Measurements from ENCODE around the gene XYLT1.
"Not testable (repeated sequence)": the region's sequence is repeated elsewhere in the genome, so short reads cannot be mapped to it uniquely, and the experiment has no call there.

The XYLT1 gene

DNA sequence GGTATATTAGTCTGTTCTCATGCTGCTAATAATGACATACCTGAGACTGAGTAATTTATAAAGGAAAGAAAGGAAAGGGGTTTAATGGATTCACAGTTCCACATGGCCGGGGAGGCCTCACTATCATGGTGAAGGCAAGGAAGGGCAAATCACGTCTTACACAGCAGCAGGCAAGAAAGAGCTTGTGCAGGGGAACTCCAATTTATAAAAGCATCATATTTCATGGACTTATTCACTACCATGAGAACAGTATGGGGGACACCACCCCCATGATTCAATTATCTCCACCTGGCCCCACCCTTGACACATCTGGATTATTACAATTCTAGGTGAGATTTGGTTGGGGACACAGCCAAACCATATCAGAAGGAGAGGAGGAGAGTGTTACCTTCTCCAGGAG lies 17.7 kb upstream of the XYLT1 start:
- no peak for DNase-seq

DNA sequence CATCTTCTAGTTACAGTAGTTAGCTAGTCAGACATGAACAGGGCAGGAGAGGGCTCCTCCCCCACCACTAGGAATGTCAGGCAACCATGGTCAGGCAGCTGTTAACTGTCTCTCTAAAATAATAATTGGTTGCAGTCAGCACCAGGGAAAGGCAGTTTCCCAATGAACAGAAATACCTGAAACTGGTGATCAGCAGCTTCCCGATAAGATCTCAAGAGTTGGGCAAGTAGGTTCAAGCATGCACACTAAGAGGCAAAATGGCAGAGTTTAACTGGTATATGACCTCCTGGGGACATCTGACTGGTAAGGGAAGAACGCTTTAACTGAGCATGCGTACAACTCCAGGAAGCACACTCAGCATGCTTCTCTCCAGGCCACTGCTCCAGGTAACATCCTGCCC lies 12.6 kb upstream of the XYLT1 start:
- DNase-seq = no peak

DNA sequence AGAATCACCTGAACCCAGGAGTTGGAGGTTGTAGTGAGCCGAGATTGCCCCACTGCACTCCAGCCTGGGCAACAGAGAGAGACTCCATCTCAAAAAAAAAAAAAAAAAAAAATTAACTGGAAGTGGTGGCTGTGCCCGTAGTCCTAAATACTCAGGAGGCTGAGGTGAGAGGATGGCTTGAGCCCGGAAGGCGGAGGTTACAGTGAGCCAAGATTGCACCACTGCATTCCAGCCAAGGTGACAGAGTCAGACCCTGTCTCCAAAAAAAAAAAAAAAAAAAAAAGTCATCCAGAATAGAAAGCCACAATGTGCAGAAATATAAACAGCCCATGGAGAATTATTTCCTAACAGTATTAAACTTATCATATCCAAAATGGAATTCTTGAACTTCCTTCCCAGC lies 11.6 kb upstream of the XYLT1 start:
- DNase-seq = not testable (repeated sequence)

DNA sequence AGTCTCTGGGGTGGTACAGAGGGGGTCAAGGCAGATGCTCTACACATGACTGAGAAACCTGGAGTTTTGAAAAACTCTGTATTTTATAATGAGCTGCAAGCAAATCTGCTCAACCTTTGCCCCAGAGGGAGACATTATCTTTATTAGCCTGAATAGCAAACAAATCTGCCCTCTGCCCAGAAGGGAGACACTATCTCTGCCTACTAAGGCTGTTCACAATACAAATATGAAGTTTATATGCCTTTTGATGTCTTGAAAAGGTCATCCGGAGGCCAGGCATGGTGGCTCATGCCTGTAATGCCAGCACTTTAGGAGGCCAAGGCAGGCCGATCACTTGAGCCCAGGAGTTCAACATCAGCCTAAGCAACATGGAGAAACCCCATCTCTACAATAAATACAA lies 11.0 kb upstream of the XYLT1 start:
- DNase-seq = no peak

DNA sequence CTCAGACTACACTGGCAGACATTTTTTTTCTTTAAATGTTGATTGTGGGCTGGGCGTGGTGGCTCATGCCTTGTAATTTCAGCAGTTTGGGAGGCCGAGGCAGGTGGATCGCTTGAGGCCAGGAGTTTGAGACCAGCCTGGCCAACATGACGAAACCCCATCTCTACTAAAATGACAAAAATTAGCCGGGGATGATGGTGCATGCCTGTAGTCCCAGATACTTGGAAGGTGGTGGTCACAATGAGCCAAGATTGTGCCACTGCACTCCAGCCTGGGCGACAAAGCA lies 6.4 kb upstream of the XYLT1 start:
- not testable (repeated sequence) for DNase-seq

DNA sequence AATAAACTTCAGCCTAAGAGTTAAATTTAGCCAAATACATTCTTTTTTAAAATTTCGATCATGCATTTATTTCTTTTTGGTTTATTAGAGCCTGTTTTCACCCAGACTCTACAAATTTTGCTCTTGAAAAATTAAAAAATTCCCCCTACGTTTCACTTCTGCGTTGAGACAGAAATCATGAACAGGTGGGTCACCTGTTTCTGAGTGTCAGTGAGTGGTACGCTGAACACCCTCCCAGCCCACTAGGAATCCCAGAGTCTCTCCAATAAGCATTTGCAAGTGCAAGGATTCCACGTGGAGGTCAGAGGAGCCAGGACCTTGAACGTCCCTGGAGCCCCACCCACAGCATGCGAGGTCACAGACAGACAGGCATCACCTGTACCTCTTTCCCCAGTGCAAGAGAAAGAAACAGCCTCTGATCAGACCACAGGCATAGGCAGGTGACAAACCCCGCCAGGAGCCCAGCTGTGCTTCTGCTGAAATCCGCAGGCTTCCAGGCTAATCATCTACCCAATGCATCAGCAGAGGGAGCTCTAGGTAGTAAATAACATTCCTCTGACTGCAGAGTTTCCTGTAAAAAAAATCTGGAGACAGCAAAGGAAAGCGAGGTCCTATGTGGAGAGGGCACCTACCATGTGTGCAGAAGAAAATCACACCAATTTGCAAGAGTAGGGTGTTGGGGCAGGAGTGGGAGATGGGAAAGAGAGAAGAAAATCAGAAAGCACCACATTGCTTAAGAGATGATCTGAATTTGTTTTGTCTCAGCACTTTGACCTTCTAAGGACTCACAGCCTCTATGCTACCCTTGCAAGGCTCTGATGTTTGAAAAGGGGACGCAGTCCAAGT lies 5.9 kb upstream of the XYLT1 start:
- DNase-seq = no peak

DNA sequence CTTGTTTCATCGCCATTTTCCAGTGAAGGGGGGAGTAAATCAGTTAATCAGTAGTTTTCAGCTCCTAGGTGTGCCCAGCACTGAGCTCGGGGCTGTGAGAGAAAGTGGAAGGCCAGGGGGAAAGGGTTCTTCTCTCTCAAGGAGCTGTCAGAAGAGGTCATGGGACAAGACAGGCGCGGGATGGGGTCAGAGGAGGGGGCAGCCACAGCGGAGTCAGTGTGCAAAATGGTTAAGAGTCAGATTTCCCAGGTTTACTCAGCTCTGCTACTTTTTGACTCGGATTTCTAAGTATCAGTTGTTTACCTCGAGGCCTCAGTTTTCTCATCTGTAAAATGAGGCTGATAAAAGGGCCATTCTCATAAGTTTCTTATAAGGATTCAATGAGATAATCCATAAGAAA lies 4.3 kb upstream of the XYLT1 start:
- no peak for DNase-seq

DNA sequence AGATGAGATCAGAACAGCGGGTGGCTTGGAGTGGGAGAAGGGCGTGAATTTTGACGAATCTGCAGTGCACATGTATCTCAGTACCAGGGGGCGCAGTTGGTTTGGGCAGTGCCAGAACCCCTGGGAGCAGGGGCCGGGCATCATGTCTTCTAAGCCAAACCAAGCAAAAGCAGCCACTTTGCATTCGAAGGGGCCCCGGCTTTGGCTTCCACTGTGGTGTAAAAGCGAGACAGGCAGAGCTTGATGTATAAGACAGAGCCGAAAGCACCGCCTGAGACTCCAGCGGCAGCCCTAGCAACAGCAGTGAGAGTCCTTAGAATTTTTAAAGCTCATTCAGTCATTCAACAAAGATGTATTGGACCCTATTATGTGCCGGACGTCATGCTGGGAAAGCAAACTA lies 3.8 kb upstream of the XYLT1 start:
- no peak for DNase-seq

DNA sequence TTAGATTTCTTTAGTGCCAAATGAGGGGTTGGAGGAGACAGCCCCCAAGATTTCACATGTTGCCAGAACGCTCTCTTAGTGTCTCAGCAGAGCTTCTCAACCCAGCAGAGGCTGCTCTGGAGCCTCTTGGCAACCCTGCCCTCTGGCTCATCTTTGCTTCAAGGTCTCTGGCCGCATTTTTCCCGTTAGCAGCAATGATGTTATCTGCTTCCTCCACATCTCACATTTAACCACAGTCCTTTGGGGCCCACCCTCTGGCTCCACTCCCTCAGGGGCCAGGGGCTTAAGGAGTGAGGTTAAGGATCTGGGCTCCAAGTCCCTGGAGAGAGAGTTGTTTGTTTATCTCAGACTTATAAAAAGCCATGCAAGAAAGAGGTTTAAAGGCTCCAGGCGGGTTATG lies 3.3 kb upstream of the XYLT1 start:
- DNase-seq = no peak

DNA sequence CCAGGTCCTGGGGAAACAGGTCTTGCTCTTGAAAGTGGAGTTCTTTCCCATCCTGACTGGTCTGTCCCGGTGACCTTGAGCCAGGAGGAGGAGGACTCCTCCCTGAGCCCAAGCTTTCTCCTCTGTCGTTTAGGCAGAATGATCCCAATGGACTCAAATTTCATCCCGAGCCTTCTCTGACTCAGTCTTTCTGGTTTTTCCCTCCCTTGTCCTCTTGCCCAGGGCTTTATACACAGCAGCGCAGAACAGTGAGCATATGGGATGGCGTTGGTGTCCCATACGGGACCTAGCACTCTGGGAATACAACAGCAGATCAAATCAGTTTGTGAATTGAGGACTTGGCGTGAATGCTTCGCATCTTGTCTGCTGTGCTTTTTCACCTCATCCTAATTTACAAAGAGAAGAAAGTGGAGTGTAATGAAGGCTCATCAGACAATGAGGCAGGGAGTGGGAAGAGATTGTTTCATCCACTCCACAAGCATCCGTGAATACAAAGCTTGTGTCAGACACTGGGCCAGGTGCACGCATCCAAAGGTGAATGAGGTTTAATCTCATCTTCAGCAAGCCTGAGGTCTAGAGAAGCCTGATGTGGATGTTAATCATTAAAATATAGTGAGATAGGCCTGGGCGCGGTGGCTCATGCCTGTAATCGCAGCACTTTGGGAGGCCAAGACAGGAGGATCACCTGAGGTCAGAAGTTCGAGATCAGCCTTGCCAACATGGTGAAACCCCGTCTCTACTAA lies 1.1 kb upstream of the XYLT1 start:
- no peak for DNase-seq

DNA sequence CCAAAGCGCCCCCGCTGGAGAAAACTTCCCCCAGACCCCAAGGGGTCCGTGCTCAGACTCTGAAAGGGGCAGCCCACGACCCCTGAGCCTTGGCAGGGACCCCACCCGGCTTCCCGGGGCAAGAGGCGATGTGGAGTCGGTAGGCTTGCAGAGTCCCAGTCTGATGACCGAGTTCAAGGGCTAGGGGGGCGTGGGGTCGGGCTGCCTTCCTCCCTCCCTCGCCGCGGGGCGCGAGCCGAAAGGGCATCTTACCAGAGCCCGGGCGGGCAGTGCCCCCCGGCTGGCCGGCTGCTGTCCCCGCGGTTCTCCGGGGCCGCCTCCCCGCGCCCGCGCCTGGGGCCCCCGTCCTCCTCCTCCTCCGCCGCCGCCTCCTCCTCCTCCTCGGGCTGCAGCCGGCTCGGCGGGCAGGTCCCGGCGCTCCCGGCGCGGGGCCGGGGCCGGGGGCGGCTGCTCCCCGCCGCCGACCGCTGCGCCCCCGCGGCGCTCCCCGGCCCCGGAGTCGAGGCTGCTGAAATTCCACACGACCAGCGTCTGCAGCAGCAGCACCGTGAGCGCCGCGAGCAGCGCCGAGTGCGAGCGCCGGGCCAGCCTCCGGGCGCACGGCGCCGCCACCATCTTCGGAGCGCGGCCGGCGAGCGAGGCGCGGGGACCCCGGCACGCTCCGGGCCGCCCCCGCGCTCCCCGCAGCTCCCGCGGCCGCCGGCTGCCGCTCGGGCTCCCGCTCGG lies 415 bp downstream of the XYLT1 start:
- peak; percentile 39 for DNase-seq

DNA sequence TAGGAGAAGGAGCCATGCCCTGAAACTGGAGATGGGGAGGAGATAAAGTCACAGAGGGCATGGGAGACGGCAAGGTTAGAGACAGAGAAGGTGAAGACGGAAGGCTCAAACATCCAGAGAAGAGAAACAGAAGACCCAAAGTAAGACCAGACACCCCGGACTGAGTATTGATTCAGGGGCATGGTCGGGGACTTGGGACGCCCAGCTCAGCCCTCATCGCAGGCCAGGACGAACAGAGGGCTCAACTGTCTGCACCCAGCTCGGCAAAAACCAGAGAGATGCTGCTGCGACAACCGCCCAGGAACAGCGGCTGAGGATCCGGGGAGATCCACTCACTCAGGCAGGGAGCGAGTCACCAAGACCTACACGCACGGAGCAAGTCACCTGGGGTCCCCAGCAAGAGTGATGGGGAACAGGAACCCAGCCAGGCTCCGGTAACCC lies 999 bp downstream of the XYLT1 start:
- peak; percentile 42 to 43 for DNase-seq

DNA sequence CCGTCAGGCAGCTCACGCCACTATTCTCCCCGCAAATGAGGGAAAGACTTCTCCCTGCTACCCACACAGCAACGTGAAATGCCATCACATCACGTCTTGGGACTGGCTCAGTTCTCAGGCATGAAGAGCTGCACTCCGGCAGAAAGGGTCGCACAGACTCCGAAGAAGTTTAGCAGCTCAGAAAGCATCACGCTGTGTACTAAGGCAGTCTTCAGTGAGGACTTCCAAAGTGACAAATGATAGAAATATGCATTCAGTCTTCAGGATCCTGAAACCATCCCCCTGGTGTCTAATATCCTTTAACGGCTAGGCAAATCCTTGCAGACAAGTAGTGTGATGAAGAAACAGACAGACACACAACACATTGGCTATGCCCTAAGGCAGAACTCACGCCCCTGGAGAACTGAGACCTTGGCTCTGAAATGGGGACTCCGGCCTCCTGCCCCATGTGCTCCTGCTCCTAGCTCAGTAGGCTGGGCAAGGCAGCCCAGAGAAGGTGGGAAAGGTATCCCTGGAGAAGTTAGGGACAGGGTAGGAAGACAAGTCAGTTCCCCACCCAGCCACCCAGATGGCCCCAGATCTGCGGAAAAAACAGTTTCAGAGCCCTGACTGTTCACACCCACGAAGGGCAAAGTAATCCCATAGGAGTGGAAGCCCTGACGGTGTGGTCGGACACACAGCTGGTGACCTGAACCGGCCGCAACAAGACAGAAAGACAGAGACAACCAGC lies 1.6 kb downstream of the XYLT1 start:
- DNase-seq = no peak

DNA sequence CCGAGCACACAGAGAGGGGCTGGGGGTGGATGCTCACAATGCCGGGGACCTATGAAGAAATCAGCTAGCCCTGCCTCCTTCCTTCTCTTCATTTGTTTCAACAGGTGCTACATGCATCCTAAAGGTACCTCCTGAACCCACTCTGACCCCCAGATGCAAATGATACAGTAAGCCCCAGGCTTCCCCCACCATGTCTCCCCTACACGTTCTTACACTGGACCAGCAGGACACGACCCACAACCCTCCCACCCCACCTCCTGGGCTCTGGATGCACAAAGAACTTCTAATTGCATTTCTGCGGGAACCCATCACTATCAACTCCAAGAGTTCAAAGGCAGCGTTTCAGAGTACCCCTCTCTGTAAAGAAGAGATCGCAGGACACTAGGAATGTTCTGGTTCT lies 2.1 kb downstream of the XYLT1 start:
- DNase-seq = no peak

DNA sequence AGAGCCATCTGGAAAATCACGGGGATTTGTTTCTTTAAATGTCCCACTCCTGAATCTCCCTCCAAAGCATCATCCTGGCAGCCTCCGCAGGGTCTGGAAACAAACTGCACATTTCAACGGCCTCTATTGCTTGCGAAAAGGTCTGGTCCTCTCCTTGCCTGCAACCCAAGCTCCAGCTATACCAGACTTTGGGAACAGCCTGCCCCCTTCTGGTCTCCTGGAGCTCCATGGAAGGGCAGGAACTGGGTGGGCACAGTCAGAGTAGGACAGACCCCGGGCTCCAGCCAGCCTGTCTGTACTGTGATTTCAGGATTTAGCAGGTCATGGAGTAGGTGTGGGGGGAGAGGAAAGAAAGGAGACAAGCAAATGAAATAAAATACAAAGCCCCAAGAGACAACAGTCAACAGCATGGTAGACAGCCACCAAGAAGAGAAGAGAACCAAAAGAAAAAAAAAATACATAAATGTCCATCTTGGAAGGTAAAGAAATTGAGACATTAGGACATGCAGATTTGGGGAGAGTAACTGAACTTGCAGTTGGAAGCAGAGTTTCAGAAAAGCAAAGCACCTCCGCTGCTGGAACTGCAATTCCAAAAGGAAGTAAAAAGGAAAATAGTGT lies 2.7 kb downstream of the XYLT1 start:
- DNase-seq = peak; percentile 41 to 46

DNA sequence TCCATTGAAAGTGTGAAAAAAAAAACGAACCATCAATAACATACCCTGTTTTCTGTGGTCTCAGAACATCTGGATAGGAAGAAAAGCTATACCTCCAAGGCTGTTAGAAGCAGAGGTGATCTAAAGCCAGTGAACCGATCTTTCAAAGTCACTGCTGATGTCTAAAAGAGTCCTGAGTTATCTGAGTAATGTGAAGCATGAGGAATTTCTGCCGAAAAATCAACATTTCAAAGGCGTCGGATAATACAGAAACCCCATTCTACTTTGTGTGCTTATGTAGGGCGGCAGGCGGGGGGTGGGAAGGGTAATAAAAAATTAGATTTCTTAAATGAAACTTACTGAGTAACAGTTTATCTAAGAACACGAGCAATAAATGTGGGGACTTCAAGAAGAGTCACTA lies 3.9 kb downstream of the XYLT1 start:
- DNase-seq = no peak

DNA sequence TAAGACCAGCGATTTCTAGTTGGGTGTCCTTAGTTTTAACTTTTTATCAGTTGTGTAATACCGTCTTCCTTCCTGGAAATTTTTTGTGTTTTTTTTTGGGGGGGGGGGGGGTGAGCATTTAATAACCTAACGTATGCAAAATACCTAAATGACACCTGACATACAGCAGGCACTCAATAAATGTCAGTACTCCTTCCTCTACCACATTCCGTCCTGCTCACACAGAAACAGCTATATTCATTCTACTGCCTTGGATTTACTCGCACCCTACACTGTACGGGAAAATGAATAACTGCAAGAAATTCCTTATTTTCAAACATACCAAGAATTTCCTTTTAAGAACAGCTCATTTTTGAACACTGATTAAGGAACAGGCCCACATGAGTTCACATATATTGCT lies 5.3 kb downstream of the XYLT1 start:
- DNase-seq = no peak

DNA sequence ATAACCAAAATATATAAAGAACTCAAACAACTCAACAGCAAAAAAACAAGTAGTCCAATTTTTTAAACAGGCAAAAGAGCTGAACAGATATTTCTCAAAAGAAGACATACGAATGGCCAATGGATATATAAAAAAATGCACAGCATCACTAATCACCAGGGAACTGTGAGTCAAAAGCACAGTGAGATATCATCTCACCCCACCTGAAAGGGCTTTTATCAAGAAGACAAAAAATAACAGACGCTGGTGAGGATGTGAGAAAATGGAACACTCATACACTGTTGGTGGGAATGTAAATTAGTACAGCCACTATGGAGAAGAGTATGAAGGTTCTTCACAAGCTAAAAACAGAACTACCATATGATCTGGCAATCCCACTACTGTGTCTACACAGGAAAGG lies 7.4 kb downstream of the XYLT1 start:
- no peak for DNase-seq

DNA sequence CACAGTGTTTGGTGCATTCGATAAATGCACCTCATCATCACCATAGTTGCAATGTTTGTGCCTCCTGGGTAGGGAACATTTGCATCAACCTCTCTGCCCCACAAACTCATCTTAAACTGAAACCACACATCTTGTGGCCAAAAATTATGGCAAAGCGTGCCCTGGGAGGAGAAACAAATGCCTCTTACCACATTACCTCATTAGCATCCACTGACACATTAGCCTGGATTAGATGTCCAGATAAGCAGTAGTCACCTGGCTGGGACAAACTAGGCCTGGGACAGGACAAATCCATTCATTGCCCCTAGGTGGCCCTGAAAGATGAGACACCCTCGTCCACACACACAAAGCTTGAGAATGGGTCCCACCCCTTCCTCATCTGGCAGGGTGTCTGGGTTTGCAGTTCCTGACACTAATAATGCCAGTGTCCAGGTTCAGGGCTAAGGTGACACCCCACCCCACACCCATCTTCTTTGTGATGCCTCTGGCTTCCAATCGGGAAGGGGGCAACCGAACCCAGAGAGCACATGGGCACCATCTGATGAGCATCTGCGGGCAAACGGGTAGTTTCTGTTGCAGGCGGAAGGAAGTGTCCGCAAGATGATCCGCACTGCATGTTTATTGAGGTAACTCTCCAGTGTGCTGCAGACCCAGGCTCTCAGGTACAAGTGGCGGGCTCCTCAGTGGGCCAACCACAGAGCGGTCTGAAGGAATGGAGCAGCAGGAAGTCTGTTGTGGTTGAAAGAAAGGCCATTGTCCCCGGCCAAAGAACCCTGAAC lies 8.6 kb downstream of the XYLT1 start:
- DNase-seq = no peak

DNA sequence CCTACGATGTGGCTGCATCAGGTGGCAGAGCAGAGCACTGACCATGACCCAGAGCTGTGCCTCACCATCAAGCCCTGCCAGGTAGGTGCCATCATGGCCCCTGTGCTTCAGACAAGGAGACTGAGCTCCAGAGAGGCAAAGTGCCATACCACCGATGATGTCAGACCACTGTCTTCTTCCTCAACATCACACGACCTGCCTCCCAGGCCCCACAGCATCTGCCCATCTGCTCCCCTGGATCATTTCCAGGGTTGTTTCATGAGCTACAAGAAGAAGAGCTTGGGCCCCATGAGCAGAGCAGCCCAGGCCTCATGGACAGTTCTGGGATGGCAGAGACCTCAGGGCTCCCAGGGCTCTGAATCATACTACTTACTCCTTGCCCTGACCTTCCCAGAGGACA lies 9.9 kb downstream of the XYLT1 start:
- DNase-seq = no peak

DNA sequence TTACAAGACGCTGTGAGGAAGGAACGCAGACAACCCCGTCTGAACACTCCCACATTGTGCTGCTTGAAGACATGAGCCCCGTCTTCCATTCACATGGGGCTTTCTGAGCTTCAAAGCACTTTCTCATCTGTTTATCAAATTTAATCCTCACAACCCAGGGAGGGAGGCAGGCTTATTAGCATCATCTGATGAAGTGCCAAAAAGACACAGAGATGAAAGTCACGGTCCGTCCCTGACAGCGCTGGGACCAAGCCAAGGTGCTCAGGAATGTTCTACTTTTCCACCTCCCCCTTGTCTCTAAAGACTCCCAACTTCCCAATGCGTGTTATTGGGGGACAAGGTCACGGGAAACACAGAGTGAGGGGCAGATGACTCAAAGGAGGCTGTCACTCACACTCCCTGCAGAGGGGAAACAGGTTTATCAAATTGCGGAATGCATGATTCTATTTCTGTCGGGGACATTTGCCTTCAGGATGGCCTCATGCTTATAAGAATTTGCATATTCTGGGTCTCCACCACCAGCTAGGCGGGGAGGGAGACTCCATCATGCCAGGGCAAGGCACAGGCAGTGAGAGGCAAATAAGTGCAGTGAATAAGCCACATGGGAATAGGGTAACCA lies 10.7 kb downstream of the XYLT1 start:
- DNase-seq = no peak

DNA sequence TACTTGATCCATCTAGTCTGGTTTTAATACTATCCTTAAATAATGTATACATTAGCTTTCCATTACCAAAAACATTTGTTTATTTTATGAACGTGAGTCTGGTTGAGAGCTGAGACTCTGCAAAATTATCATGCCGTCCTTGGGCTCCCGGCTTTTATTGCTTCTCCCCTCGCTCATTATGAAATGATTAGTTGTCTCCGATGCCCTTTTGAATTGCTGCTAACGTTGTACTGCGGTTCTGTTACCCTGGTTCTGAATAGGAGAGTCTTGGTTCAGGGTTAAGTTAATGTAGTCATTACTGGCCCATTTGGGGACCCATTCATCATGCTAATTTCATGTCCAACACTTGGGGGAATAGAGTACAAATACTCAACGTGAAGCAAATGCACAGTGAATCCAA lies 12.8 kb downstream of the XYLT1 start:
- DNase-seq = no peak
